Subcutaneous adipose tissue (tissue), 4 donors: ENCODE measurements around the gene CHP1. TPM values are rescaled to one million over a fixed set of nuclear protein-coding genes. Genes with fewer than 3 reads are reported as not detected.

Experiments used
- CTCF ChIP-seq: fragments of 450-650 bp; IDR thresholded peaks from one replicate; pipeline ENCODE4 v1.5.1; 2016; ENCODE audit warnings: low read depth, mild to moderate bottlenecking, control low read depth, antibody characterized with exemption, moderate library complexity
- total RNA-seq, 4 donors: library from RNA; depleted of rRNA; stranded (reverse); fragments of >200 nt; gene quantifications; one replicate each; pipeline ENCODE4 v1.1.0, GENCODE V29; 2016

CHP1 gene
- total RNA-seq, 4 donors from 2014 or later, result 255 to 607 (median 291) TPM

- TF ChIP-seq CTCF, result no peak
Observed at GRCh38 chr15:41289953-41290352, 58.9 kb downstream of the CHP1 start.

GRCh38 chr15:41291065-41291631, 60.1 kb downstream of the CHP1 start:
- no peak for TF ChIP-seq CTCF

GRCh38 chr15:41292521-41292920, 61.5 kb downstream of the CHP1 start:
- no peak for TF ChIP-seq CTCF

- TF ChIP-seq CTCF, result no peak
Observed at GRCh38 chr15:41301587-41301986, 70.5 kb downstream of the CHP1 start.

GRCh38 chr15:41304149-41304770, 73.2 kb downstream of the CHP1 start:
- TF ChIP-seq CTCF, result no peak

GRCh38 chr15:41307679-41308078, 76.6 kb downstream of the CHP1 start:
- TF ChIP-seq CTCF, result no peak

GRCh38 chr15:41309226-41309905, 78.3 kb downstream of the CHP1 start:
- no peak for TF ChIP-seq CTCF
